Measurements from ENCODE around the gene ANGPT4. TPM values are rescaled to one million over a fixed set of nuclear protein-coding genes. Genes with fewer than 3 reads are reported as not detected.
A peak's percentile ranks its signal among the peaks of the same experiment; 100 is the strongest.

ANGPT4 gene
- total RNA-seq, 2 donors from 2014 or later = 0.11 TPM; not detected in 1

DNA sequence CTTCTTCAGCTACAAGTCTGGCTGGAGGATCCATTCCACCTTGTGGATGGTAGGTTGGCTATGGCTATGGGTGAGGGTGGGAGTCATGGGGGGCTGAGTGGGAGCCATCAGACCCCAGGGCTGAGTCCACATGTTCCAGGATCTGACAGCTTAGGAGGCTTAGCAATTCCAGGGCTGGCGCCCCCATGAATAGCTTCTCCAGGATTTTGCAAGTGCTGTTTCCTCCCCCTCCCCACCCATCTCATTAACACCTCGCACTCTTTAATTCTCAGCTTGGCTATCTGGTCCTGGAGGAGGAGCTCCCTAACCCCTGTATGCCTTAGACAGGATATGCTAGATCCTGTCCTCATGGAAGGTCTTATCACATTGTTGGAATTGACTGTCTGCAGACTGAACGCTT lies 39.0 kb upstream of the ANGPT4 start:
- TF ChIP-seq, protein P1, sequence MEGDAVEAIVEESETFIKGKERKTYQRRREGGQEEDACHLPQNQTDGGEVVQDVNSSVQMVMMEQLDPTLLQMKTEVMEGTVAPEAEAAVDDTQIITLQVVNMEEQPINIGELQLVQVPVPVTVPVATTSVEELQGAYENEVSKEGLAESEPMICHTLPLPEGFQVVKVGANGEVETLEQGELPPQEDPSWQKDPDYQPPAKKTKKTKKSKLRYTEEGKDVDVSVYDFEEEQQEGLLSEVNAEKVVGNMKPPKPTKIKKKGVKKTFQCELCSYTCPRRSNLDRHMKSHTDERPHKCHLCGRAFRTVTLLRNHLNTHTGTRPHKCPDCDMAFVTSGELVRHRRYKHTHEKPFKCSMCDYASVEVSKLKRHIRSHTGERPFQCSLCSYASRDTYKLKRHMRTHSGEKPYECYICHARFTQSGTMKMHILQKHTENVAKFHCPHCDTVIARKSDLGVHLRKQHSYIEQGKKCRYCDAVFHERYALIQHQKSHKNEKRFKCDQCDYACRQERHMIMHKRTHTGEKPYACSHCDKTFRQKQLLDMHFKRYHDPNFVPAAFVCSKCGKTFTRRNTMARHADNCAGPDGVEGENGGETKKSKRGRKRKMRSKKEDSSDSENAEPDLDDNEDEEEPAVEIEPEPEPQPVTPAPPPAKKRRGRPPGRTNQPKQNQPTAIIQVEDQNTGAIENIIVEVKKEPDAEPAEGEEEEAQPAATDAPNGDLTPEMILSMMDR (IDR thresholded peaks at IDR 0.05) = no peak
- Histone ChIP-seq H3K4me1 (peaks cover 0 to 6% of the 10 kb centered on the region in 2 donors), H3K36me3 (no peaks in the 10 kb centered on the region)

GRCh38 chr20:953742-954141 lies 37.6 kb upstream of the ANGPT4 start:
- Histone ChIP-seq H3K36me3 (no peaks in the 10 kb centered on the region), H3K27ac (no peak overlapping the region), H3K4me1 (peaks cover 0 to 6% of the 10 kb centered on the region in 2 donors), H3K4me3 (no peak overlapping the region), H3K9me3 (no peaks in the 10 kb centered on the region), H3K27me3 (peaks cover 0 to 3% of the 10 kb centered on the region in 2 donors)
- TF ChIP-seq, protein P1 (IDR thresholded peaks at IDR 0.05) = peak in 1 of 2 donors; percentile 40
- DNase-seq (ENCODE audit: low spot score) = no peak

More for the DNA sequence above, 39.0 kb upstream of the ANGPT4 start:
- H3K27me3 ChIP-seq = peaks cover 0 to 3% of the 10 kb centered on the region in 2 donors
- no peak overlapping the region for H3K27ac ChIP-seq
- no peaks in the 10 kb centered on the region for H3K9me3 ChIP-seq
- DNase-seq (ENCODE audit: low spot score) = no peak
- H3K4me3 ChIP-seq = no peak overlapping the region

DNA sequence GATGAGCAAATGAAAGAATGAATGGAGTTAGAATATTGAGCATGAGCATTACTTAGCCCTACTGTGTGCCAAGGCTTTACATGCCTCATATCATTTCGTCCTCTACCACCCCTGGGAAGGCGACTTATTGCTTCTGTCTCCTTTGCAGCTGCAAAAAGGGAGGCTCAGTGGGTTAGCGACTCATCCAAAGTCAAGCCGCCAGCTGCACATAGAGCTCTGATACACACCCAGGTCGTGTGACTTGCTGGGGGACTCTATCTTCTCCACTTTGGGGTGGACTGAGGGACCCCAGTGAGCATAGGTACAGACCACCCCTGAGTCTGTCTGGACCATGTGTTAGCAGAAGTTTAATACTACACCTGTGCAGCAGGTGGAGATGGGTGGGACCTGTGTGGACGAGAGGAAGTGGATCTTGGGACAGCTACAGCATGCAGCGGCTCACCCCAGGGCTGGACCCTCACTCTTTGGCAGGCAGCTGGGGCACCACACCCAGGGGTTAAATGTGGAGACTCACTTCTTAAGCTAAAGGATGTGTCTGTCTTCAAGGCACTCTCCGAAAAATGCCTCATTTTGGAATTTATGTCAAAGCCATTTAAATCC lies 36.2 kb upstream of the ANGPT4 start:
- no peak overlapping the region for H3K4me3 ChIP-seq
- peaks cover 0 to 6% of the 10 kb centered on the region in 2 donors for H3K4me1 ChIP-seq
- H3K9me3 ChIP-seq = no peaks in the 10 kb centered on the region
- no peak overlapping the region for H3K27ac ChIP-seq
- no peaks in the 10 kb centered on the region for H3K36me3 ChIP-seq
- DNase-seq (ENCODE audit: low spot score) = no peak
- TF ChIP-seq, protein P1 (IDR thresholded peaks at IDR 0.05) = no peak
- peaks cover 0 to 3% of the 10 kb centered on the region in 2 donors for H3K27me3 ChIP-seq

GRCh38 chr20:951384-952169 lies 35.4 kb upstream of the ANGPT4 start:
- H3K27me3 ChIP-seq = peaks cover 0 to 3% of the 10 kb centered on the region in 2 donors
- H3K4me1 ChIP-seq = peaks cover 0 to 5% of the 10 kb centered on the region in 2 donors
- TF ChIP-seq, protein P1 (IDR thresholded peaks at IDR 0.05) = no peak

DNA sequence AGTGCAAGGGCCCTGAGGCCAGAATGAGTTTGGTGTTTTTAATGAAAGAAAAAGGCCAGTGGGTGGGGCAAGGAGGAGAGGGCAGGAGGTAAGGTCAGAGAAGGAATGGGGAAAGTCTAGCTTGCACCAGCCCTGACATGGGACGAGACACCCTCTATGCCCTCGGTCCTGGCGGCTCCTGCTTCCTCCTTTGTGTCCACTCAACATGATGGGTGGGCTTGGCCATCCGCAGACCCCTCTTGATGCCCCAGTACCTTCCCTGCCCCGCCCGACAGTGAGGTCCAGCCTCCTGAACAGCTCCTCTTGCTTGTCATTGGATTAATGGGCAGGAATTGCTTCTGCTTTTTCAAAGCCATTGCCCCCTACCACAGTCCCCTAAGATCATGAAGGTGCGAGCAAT lies 33.6 kb upstream of the ANGPT4 start:
- no peak for DNase-seq (ENCODE audit: low spot score)
- TF ChIP-seq, protein P1 (IDR thresholded peaks at IDR 0.05) = no peak
- H3K27me3 ChIP-seq = no peaks in the 10 kb centered on the region

More at GRCh38 chr20:951384-952169, 35.4 kb upstream of the ANGPT4 start:
- H3K9me3 ChIP-seq = no peaks in the 10 kb centered on the region
- H3K4me3 ChIP-seq = no peak overlapping the region
- no peak for DNase-seq (ENCODE audit: low spot score)
- H3K27ac ChIP-seq = no peak overlapping the region
- no peaks in the 10 kb centered on the region for H3K36me3 ChIP-seq

More for the DNA sequence above, 33.6 kb upstream of the ANGPT4 start:
- no peak overlapping the region for H3K27ac ChIP-seq
- no peak overlapping the region for H3K4me3 ChIP-seq
- no peaks in the 10 kb centered on the region for H3K9me3 ChIP-seq
- H3K36me3 ChIP-seq = no peaks in the 10 kb centered on the region
- no peaks in the 10 kb centered on the region for H3K4me1 ChIP-seq
